ENCODE results near the gene COQ5. TPM values are rescaled to one million over a fixed set of nuclear protein-coding genes. Genes with fewer than 3 reads are reported as not detected.
A peak's percentile ranks its signal among the peaks of the same experiment; 100 is the strongest.

The COQ5 gene
- total and polyA plus RNA-seq, 7 donors, result 33.1 to 81.4 (median 52.8) TPM

- WGBS, 3 donors, result 89 to 92% (median 91%) methylated on average over 7 of the region's 7 CpGs
- Histone ChIP-seq H3K4me1 (no peaks in the 10 kb centered on the region), H3K36me3 (ENCODE audit: insufficient read depth in 1 of 2, low read depth in 1 of 2) (peaks cover 11 to 87% of the 10 kb centered on the region in 2 donors), H3K27ac (no peak overlapping the region), H3K27me3 (ENCODE audit: insufficient read depth in 3 of 3, low read length in 2 of 3) (no peaks in the 10 kb centered on the region), H3K4me3 (no peak overlapping the region), H3K9me3 (no peaks in the 10 kb centered on the region)
- intact Hi-C loops (cut with DNase I), result no loop called here
- no peak for ATAC-seq
- DNase-seq, result no peak
- TF ChIP-seq CTCF (IDR thresholded peaks at IDR 0.05), result no peak
Observed at GRCh38 chr12:120455302-120455701, 73.7 kb downstream of the COQ5 start.

- DNase-seq (no peak), ATAC-seq (peak in 2 of 4 donors; percentile 64 to 68)
- Histone ChIP-seq H3K36me3 (ENCODE audit: insufficient read depth in 1 of 2, low read depth in 1 of 2) (peaks cover 7 to 87% of the 10 kb centered on the region in 2 donors), H3K27ac (no peak overlapping the region), H3K27me3 (ENCODE audit: insufficient read depth in 3 of 3, low read length in 2 of 3) (no peaks in the 10 kb centered on the region), H3K4me1 (no peaks in the 10 kb centered on the region), H3K9me3 (no peaks in the 10 kb centered on the region), H3K4me3 (no peak overlapping the region)
- peak; percentile 53 for TF ChIP-seq CTCF (IDR thresholded peaks at IDR 0.05)
- 73 to 80% (median 79%) methylated on average over 4 of the region's 4 CpGs for WGBS, 3 donors
- intact Hi-C loops (cut with DNase I), result no loop called here
Observed at GRCh38 chr12:120453977-120454376, 75.0 kb downstream of the COQ5 start.

Other genes with a start within 250 kb of the COQ5 start
- gene RNU4-2, start 237.3 kb downstream of the COQ5 start, total RNA-seq, result over 10,000 TPM in 3 of 4 donors, 1,000 to 10,000 TPM in 1; 9,511 to 17,387 (median 16,401) TPM
- not detected for gene RNU4-2, start 237.3 kb downstream of the COQ5 start, polyA plus RNA-seq
- 1,000 to 10,000 TPM; 1,144 to 3,144 (median 2,601) TPM for gene RNU4-1, start 235.9 kb downstream of the COQ5 start, total RNA-seq
- not detected for gene RNU4-1, start 235.9 kb downstream of the COQ5 start, polyA plus RNA-seq
- gene SIRT4, start 226.8 kb downstream of the COQ5 start, total RNA-seq, result 1 to 10 TPM; 2.3 to 7.7 (median 4.8) TPM
- gene SIRT4, start 226.8 kb downstream of the COQ5 start, polyA plus RNA-seq, result 10 to 100 TPM in 1 of 3 donors, 1 to 10 TPM in 2; 3.4 to 10.7 (median 5.4) TPM
- 1 to 10 TPM in 1 of 4 donors, not detected in 3; 1.0 TPM for gene PLA2G1B, start 201.4 kb downstream of the COQ5 start, total RNA-seq
- gene PLA2G1B, start 201.4 kb downstream of the COQ5 start, polyA plus RNA-seq, result under 1 TPM in 2 of 3 donors, not detected in 1; 0.39 to 0.81 TPM
- gene MSI1, start 160.0 kb downstream of the COQ5 start, total RNA-seq, result under 1 TPM in 2 of 4 donors, not detected in 2; 0.06 to 0.20 TPM
- under 1 TPM in 2 of 3 donors, not detected in 1; 0.03 to 0.04 TPM for gene MSI1, start 160.0 kb downstream of the COQ5 start, polyA plus RNA-seq
- 10 to 100 TPM; 34.4 to 52.6 (median 38.5) TPM for gene COX6A1, start 91.0 kb downstream of the COQ5 start, total RNA-seq
- gene COX6A1, start 91.0 kb downstream of the COQ5 start, polyA plus RNA-seq, result 100 to 1,000 TPM in 1 of 3 donors, 10 to 100 TPM in 2; 58.1 to 211 (median 96.6) TPM
- gene TRIAP1, start 82.8 kb downstream of the COQ5 start, total RNA-seq, result 10 to 100 TPM; 24.4 to 37.3 (median 31.0) TPM
- 100 to 1,000 TPM in 1 of 3 donors, 10 to 100 TPM in 2; 42.8 to 111 (median 60.2) TPM for gene TRIAP1, start 82.8 kb downstream of the COQ5 start, polyA plus RNA-seq
- 10 to 100 TPM in 2 of 4 donors, 1 to 10 TPM in 2; 8.7 to 17.6 (median 10.1) TPM for gene GATC, start 82.7 kb downstream of the COQ5 start, total RNA-seq
- gene GATC, start 82.7 kb downstream of the COQ5 start, polyA plus RNA-seq, result 10 to 100 TPM in 1 of 3 donors, 1 to 10 TPM in 2; 6.4 to 16.5 (median 8.5) TPM
- gene SRSF9, start 59.4 kb downstream of the COQ5 start, total RNA-seq, result 10 to 100 TPM; 24.9 to 34.8 (median 33.0) TPM
- 10 to 100 TPM; 26.4 to 53.8 (median 36.1) TPM for gene SRSF9, start 59.4 kb downstream of the COQ5 start, polyA plus RNA-seq
- 100 to 1,000 TPM in 1 of 4 donors, 10 to 100 TPM in 3; 30.1 to 116 (median 68.2) TPM for gene DYNLL1, start 33.0 kb downstream of the COQ5 start, total RNA-seq
- 100 to 1,000 TPM in 2 of 3 donors, 10 to 100 TPM in 1; 62.0 to 155 (median 144) TPM for gene DYNLL1, start 33.0 kb downstream of the COQ5 start, polyA plus RNA-seq
- 100 to 1,000 TPM; 296 to 463 (median 350) TPM for gene RNF10, start 5.2 kb upstream of the COQ5 start, total RNA-seq
- gene RNF10, start 5.2 kb upstream of the COQ5 start, polyA plus RNA-seq, result 100 to 1,000 TPM; 299 to 624 (median 302) TPM
- gene POP5, start 52.2 kb upstream of the COQ5 start, total RNA-seq, result 10 to 100 TPM in 3 of 4 donors, 1 to 10 TPM in 1; 9.8 to 20.2 (median 17.0) TPM
- 10 to 100 TPM; 18.9 to 30.4 (median 27.7) TPM for gene POP5, start 52.2 kb upstream of the COQ5 start, polyA plus RNA-seq
- gene CABP1, start 111.5 kb upstream of the COQ5 start, total RNA-seq, result 1 to 10 TPM; 1.6 to 4.8 (median 2.6) TPM
- gene CABP1, start 111.5 kb upstream of the COQ5 start, polyA plus RNA-seq, result 1 to 10 TPM; 2.2 to 2.3 (median 2.3) TPM
- 10 to 100 TPM; 49.2 to 63.8 (median 60.9) TPM for gene MLEC, start 158.0 kb upstream of the COQ5 start, total RNA-seq
- 100 to 1,000 TPM in 1 of 3 donors, 10 to 100 TPM in 2; 30.7 to 102 (median 34.5) TPM for gene MLEC, start 158.0 kb upstream of the COQ5 start, polyA plus RNA-seq
- 10 to 100 TPM in 1 of 4 donors, 1 to 10 TPM in 3; 7.5 to 10.9 (median 7.9) TPM for gene UNC119B, start 181.3 kb upstream of the COQ5 start, total RNA-seq
- gene UNC119B, start 181.3 kb upstream of the COQ5 start, polyA plus RNA-seq, result 1 to 10 TPM; 4.3 to 9.4 (median 8.3) TPM
- gene ACADS, start 196.7 kb upstream of the COQ5 start, total RNA-seq, result 100 to 1,000 TPM in 2 of 4 donors, 10 to 100 TPM in 2; 81.9 to 109 (median 102) TPM
- 100 to 1,000 TPM; 106 to 120 (median 106) TPM for gene ACADS, start 196.7 kb upstream of the COQ5 start, polyA plus RNA-seq

Data from psoas muscle (tissue), 8 donors.